HG03103 (cell line): Measurements from ENCODE around the gene OR10D3.
"Not testable (repeated sequence)": the region's sequence is repeated elsewhere in the genome, so short reads cannot be mapped to it uniquely, and the experiment has no call there.

Experiments
- ATAC-seq: cut with Tn5 transposase; IDR thresholded peaks from one replicate; pipeline ENCODE4 v1.9.1; 2021; ENCODE audit warnings: low read depth; ENCODE audit not compliant: unreplicated experiment

Gene OR10D3

GRCh38 chr11:124194293-124195188, 11.4 kb downstream of the OR10D3 start:
- ATAC-seq = no peak

GRCh38 chr11:124195189-124195734, 12.1 kb downstream of the OR10D3 start:
- peak; percentile 91 for ATAC-seq

- no peak for ATAC-seq
Measured at GRCh38 chr11:124197999-124198398, 14.9 kb downstream of the OR10D3 start.

- ATAC-seq = no peak
Measured at GRCh38 chr11:124198897-124199296, 15.8 kb downstream of the OR10D3 start.

GRCh38 chr11:124199702-124200101, 16.6 kb downstream of the OR10D3 start:
- no peak for ATAC-seq

GRCh38 chr11:124200671-124201070, 17.5 kb downstream of the OR10D3 start:
- ATAC-seq = no peak

GRCh38 chr11:124202951-124203350, 19.8 kb downstream of the OR10D3 start:
- no peak for ATAC-seq

GRCh38 chr11:124204008-124204407, 20.9 kb downstream of the OR10D3 start:
- ATAC-seq = no peak

- ATAC-seq = no peak
Measured at GRCh38 chr11:124207102-124207792, 24.1 kb downstream of the OR10D3 start.

GRCh38 chr11:124209824-124210357, 26.7 kb downstream of the OR10D3 start:
- no peak for ATAC-seq

GRCh38 chr11:124210421-124210820, 27.3 kb downstream of the OR10D3 start:
- no peak for ATAC-seq

GRCh38 chr11:124211321-124211720, 28.2 kb downstream of the OR10D3 start:
- no peak for ATAC-seq

GRCh38 chr11:124214027-124214426, 30.9 kb downstream of the OR10D3 start:
- no peak for ATAC-seq

GRCh38 chr11:124219126-124219525, 36.0 kb downstream of the OR10D3 start:
- no peak for ATAC-seq

GRCh38 chr11:124222407-124222806, 39.3 kb downstream of the OR10D3 start:
- no peak for ATAC-seq

- ATAC-seq = not testable (repeated sequence)
Measured at GRCh38 chr11:124224618-124225423, 41.7 kb downstream of the OR10D3 start.

- no peak for ATAC-seq
Measured at GRCh38 chr11:124225471-124225870, 42.3 kb downstream of the OR10D3 start.

GRCh38 chr11:124233376-124233775, 50.2 kb downstream of the OR10D3 start:
- ATAC-seq = no peak
